Lung (tissue), 12 donors: ENCODE results near the gene AK8. TPM values are rescaled to one million over a fixed set of nuclear protein-coding genes. Genes with fewer than 3 reads are reported as not detected.

Source experiments
- ATAC-seq: fragments of 200-7000 bp; cut with Tn5 transposase; one replicate; pipeline ENCODE4 v1.9.1; 2020; ENCODE audit warnings: moderate number of reproducible peaks; ENCODE audit not compliant: insufficient read depth, low FRiP score
- DNase-seq, 3 donors: peaks; one replicate each; pipeline ENCODE4 v3.0.0-alpha.2; 2013 to 2017
- H3K27ac ChIP-seq, 2 donors: one replicate each; pipeline ENCODE4 v1.5.1; 2013; ENCODE audit warnings: mild to moderate bottlenecking in 2 of 2, moderate library complexity in 2 of 2, control low read depth in 1 of 2, inconsistent platforms in 1 of 2, low read depth in 1 of 2, low read length in 1 of 2
- H3K27me3 ChIP-seq, 3 donors: one replicate each; pipeline ENCODE4 v1.5.1; 2013; ENCODE audit warnings: low read length in 2 of 3; ENCODE audit not compliant: control insufficient read depth in 3 of 3, insufficient read depth in 3 of 3
- H3K36me3 ChIP-seq, 4 donors: one replicate each; pipeline ENCODE4 v1.5.1; 2013; ENCODE audit warnings: low read length in 4 of 4, mild to moderate bottlenecking in 1 of 4, moderate library complexity in 1 of 4; ENCODE audit not compliant: control insufficient read depth in 4 of 4, insufficient read depth in 4 of 4
- H3K4me1 ChIP-seq, 5 donors: one replicate each; pipeline ENCODE4 v1.5.1; 2013; ENCODE audit warnings: low read length in 5 of 5, mild to moderate bottlenecking in 2 of 5, moderate library complexity in 1 of 5; ENCODE audit not compliant: control insufficient read depth in 5 of 5, insufficient read depth in 5 of 5
- H3K4me3 ChIP-seq: one replicate; pipeline ENCODE4 v1.5.1; 2013; ENCODE audit warnings: mild to moderate bottlenecking, control low read depth, moderate library complexity
- H3K9ac ChIP-seq, 2 donors: one replicate each; pipeline ENCODE4 v1.5.1; 2013; ENCODE audit warnings: low read length in 2 of 2, control low read depth in 1 of 2; ENCODE audit not compliant: insufficient read depth in 1 of 2
- H3K9me3 ChIP-seq, 4 donors: one replicate each; pipeline ENCODE4 v1.5.1; 2013; ENCODE audit warnings: low read length in 3 of 4, mild to moderate bottlenecking in 1 of 4, moderate library complexity in 1 of 4; ENCODE audit not compliant: control insufficient read depth in 4 of 4, insufficient read depth in 3 of 4
- CTCF ChIP-seq: IDR thresholded peaks from 2 replicates; pipeline ENCODE4 v1.5.1; 2012; ENCODE audit warnings: mild to moderate bottlenecking; ENCODE audit errors: control extremely low read depth, extremely low read depth
- WGBS, 2 donors: extraction: QIAGEN DNeasy Blood & Tissue Kit; methylation state at CpG; one replicate each; pipeline ENCODE4 v1.1.7; 2013; 5-methylcytosine and 5-hydroxymethylcytosine counted together
- polyA plus RNA-seq, 2 donors: library from polyadenylated mRNA; stranded (reverse); fragments of 200-250 nt; gene quantifications; one replicate each; pipeline ENCODE4 v1.2.1, GENCODE V29; 2013
- total RNA-seq, 2 donors: library from RNA; depleted of rRNA in 1 of 2; stranded (reverse); fragments of >200 nt in 1 of 2; gene quantifications; one replicate each; pipeline ENCODE4 v1.2.1, GENCODE V29; 2014 to 2021
- donor health status: control.
- donor health status: control.
- donor health status: Bipolar disorder and iron deficiency.
- donor health status: healthy.
- donor health status: DM: yes; HTN: yes; CAD: no.

The AK8 gene
- total and polyA plus RNA-seq, 4 donors, result 1.9 to 10.6 (median 3.7) TPM

DNA sequence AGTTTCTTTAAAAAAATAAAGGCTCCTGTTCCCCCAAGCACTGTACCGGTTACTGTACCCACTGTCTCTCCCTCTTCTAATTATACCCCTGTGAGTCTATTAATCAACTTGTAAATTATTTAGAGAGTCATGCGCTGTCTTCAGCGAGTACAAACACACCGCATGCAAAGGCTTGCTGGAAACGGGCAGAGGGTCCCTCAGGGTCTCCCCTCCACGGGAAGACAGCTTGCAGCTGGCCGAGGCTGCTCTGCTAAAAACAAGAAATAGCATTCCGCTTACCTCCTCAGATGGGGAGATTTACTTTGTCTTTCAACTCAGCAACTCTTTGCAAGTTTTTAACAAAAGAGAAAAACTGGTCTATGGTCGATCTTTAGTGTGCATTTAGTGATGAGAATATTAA is 71.8 kb downstream of the AK8 start:
- 61 to 78% methylated on average over 9 of the region's 9 CpGs for WGBS, 2 donors
- DNase-seq (no peak), ATAC-seq (no peak)
- Histone ChIP-seq H3K4me3 (no peak overlapping the region), H3K36me3 (no peaks in the 10 kb centered on the region), H3K4me1 (peaks cover 0 to 3% (median 0%) of the 10 kb centered on the region in 5 donors), H3K9me3 (no peaks in the 10 kb centered on the region), H3K27ac (no peak overlapping the region), H3K9ac (no peak overlapping the region), H3K27me3 (no peaks in the 10 kb centered on the region)
- TF ChIP-seq CTCF, result no peak

DNA sequence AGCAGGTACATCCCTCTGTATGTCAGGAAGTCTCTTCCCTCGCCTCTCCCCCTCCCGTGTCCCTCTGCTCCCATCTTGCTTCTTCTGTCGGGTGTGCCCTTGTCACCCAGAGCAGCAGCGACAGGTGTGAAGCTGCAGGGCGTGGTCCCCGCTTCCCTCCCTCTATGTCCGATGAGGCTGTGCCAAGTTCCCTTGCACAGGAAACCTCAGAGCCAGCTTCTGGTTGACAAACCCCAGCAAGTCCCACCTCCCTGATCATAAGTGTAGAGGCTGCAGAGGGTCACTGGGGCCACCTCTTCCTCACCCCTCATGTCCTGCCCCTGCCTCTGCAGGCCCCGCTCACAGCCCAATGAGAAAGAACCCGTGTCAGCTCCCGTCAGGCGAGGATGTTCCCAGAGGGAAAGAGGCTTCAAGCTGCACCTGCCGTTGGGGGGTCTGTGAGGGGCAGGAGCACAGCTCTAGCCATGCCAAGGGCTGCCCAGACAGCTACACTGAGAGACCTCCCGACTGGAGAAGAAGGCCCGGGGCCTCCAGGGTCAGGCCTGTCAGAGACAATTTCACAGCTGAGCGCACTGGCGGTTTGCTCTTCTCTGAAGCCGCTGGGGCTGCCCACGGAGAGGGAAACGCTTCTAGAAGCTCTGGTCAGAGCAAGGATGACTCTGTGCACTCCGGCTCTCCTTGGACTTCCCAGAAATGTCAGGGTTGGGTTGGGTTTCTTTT is 73.3 kb downstream of the AK8 start:
- H3K4me1 ChIP-seq, result peaks cover 0 to 6% (median 0%) of the 10 kb centered on the region in 5 donors
- WGBS, 2 donors, result 59 to 60% methylated on average over 20 of the region's 20 CpGs
- DNase-seq (no peak), ATAC-seq (no peak)
- H3K4me3 ChIP-seq, result no peak overlapping the region
- no peak overlapping the region for H3K9ac ChIP-seq
- no peak overlapping the region for H3K27ac ChIP-seq
- no peaks in the 10 kb centered on the region for H3K9me3 ChIP-seq
- H3K27me3 ChIP-seq, result no peaks in the 10 kb centered on the region
- TF ChIP-seq CTCF, result no peak
- H3K36me3 ChIP-seq, result no peaks in the 10 kb centered on the region

DNA sequence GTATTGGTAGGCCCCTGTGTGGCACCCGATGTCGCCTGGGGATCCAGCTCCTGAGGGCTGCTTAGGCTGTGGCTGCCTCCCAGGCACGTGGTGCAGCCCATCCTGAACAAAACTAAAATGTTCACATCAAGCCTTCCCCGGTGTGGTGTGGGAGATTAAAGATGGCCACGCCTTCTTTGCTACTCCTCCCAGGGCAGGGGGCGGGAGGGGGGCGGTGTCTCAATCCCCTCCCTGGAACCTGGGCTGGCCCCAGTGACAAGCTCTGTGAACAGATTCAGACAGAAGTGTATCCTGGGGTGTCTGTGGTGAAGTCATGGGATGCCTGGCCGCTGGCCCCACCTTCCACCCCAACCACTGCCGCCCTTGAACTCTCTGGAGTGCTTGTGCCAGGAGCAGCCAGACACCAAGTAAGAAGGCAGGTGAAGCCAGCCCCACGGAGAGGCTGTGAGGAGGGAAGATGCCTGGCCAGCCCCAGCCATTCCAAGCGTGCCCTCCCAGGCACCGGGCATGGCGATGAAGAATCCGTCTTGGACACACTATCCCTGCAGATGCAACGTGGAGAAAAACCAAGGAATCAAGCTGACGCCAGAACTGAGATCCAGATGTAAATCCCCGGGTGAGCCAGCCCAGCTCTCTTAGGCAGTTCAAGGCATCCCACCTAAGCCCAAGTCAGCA is 75.8 kb downstream of the AK8 start:
- no peak overlapping the region for H3K4me3 ChIP-seq
- no peak overlapping the region for H3K9ac ChIP-seq
- H3K9me3 ChIP-seq, result no peaks in the 10 kb centered on the region
- no peak for TF ChIP-seq CTCF
- peaks cover 0 to 20% (median 0%) of the 10 kb centered on the region in 5 donors for H3K4me1 ChIP-seq
- H3K36me3 ChIP-seq, result no peaks in the 10 kb centered on the region
- DNase-seq (no peak), ATAC-seq (no peak)
- no peaks in the 10 kb centered on the region for H3K27me3 ChIP-seq
- H3K27ac ChIP-seq, result no peak overlapping the region
- 69 to 70% methylated on average over 17 of the region's 17 CpGs for WGBS, 2 donors
